Raji (cell line): ENCODE measurements around the gene ABCC5.

Experiments used
- POLR2A ChIP-seq: IDR thresholded peaks from 2 replicates; pipeline ENCODE4 v1.6.1; 2011; ENCODE audit warnings: low read depth, low read length, control low read depth; ENCODE audit not compliant: insufficient read depth

Gene ABCC5

GRCh38 chr3:183917776-183918175 lies 99.9 kb downstream of the ABCC5 start:
- TF ChIP-seq POLR2A: no peak

- no peak for TF ChIP-seq POLR2A
Measured at GRCh38 chr3:183914856-183915255, 102.8 kb downstream of the ABCC5 start.

- no peak for TF ChIP-seq POLR2A
Measured at GRCh38 chr3:183913580-183913920, 104.1 kb downstream of the ABCC5 start.

- TF ChIP-seq POLR2A: no peak
Measured at GRCh38 chr3:183912895-183913579, 104.6 kb downstream of the ABCC5 start.

GRCh38 chr3:183911763-183912506 lies 105.7 kb downstream of the ABCC5 start:
- TF ChIP-seq POLR2A: no peak

- no peak for TF ChIP-seq POLR2A
Measured at GRCh38 chr3:183911087-183911486, 106.6 kb downstream of the ABCC5 start.

- TF ChIP-seq POLR2A: no peak
Measured at GRCh38 chr3:183909030-183909600, 108.6 kb downstream of the ABCC5 start.

GRCh38 chr3:183907911-183908331 lies 109.8 kb downstream of the ABCC5 start:
- no peak for TF ChIP-seq POLR2A

GRCh38 chr3:183907176-183907575 lies 110.5 kb downstream of the ABCC5 start:
- no peak for TF ChIP-seq POLR2A

- no peak for TF ChIP-seq POLR2A
Measured at GRCh38 chr3:183906234-183906921, 111.3 kb downstream of the ABCC5 start.

- TF ChIP-seq POLR2A: no peak
Measured at GRCh38 chr3:183904833-183905780, 112.6 kb downstream of the ABCC5 start.

- no peak for TF ChIP-seq POLR2A
Measured at GRCh38 chr3:183898028-183898431, 119.7 kb downstream of the ABCC5 start.

- no peak for TF ChIP-seq POLR2A
Measured at GRCh38 chr3:183897606-183898005, 120.1 kb downstream of the ABCC5 start.

GRCh38 chr3:183896610-183897009 lies 121.1 kb downstream of the ABCC5 start:
- TF ChIP-seq POLR2A: no peak

GRCh38 chr3:183896184-183896583 lies 121.5 kb downstream of the ABCC5 start:
- no peak for TF ChIP-seq POLR2A

- TF ChIP-seq POLR2A: no peak
Measured at GRCh38 chr3:183895774-183896173, 121.9 kb downstream of the ABCC5 start.
